ENCODE results near the gene ZNF438. TPM values are rescaled to one million over a fixed set of nuclear protein-coding genes. Genes with fewer than 3 reads are reported as not detected.

ZNF438 gene
- total and polyA plus RNA-seq, 2 donors (not counting 1 experiment from before 2014, with no cell fraction given) = 4.7 to 6.6 TPM

DNA sequence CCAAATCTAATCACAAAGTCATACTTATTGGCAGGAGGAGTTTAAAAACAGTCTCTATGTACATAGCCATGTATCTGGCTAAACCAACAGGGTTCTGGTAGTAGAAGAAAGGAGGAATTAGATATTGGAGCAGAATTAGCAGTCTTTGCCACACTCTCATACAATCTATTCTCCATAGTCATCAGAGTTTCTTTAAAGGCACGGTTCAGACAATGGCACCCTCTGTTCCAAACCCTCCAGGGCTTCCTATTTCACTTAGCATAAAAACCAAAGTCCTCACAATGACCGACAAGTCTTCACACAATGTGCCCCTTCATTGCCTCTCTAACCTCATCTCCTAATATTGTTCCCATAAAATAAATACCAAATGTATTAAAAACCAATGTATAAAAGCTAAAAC is 12.7 kb downstream of the ZNF438 start:
- no peaks in the 10 kb centered on the region for H4K20me1 ChIP-seq (ENCODE audit: control insufficient read depth, extremely low read depth, insufficient read depth, low read length)
- no peak overlapping the region for H2AFZ ChIP-seq (ENCODE audit: low read length)
- H3K27ac ChIP-seq (ENCODE audit: insufficient read depth, low read length) = no peak overlapping the region
- H3K4me1 ChIP-seq (ENCODE audit: control insufficient read depth, extremely low read depth, insufficient read depth, low read length) = no peaks in the 10 kb centered on the region
- no peak overlapping the region for H3K4me2 ChIP-seq (ENCODE audit: extremely low read depth, insufficient read depth, low read length)
- no peaks in the 10 kb centered on the region for H3K9me3 ChIP-seq (ENCODE audit: control insufficient read depth, insufficient read depth, low read depth, low read length)
- no peak for TF ChIP-seq EZH2 (IDR thresholded peaks at IDR 0.05; ENCODE audit: low read length, missing control alignments)
- TF ChIP-seq, protein P1, sequence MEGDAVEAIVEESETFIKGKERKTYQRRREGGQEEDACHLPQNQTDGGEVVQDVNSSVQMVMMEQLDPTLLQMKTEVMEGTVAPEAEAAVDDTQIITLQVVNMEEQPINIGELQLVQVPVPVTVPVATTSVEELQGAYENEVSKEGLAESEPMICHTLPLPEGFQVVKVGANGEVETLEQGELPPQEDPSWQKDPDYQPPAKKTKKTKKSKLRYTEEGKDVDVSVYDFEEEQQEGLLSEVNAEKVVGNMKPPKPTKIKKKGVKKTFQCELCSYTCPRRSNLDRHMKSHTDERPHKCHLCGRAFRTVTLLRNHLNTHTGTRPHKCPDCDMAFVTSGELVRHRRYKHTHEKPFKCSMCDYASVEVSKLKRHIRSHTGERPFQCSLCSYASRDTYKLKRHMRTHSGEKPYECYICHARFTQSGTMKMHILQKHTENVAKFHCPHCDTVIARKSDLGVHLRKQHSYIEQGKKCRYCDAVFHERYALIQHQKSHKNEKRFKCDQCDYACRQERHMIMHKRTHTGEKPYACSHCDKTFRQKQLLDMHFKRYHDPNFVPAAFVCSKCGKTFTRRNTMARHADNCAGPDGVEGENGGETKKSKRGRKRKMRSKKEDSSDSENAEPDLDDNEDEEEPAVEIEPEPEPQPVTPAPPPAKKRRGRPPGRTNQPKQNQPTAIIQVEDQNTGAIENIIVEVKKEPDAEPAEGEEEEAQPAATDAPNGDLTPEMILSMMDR (conservative IDR thresholded peaks at IDR 0.05 in 1 of 2, IDR thresholded peaks at IDR 0.05 in 1 of 2; ENCODE audit: low read depth in 1 of 2, low read length in 2 of 2) = no peak
- no peaks in the 10 kb centered on the region for H3K27me3 ChIP-seq (ENCODE audit: control insufficient read depth, insufficient read depth, low read length)
- no peaks in the 10 kb centered on the region for H3K36me3 ChIP-seq (ENCODE audit: control insufficient read depth, insufficient read depth, low read length)
- H3K4me3 ChIP-seq (replicated peaks in 1 of 4; ENCODE audit: control extremely low read depth in 1 of 4, insufficient read depth in 1 of 4, low read depth in 3 of 4, low read length in 4 of 4) = no peak overlapping the region
- no peak for DNase-seq (ENCODE audit: low read depth in 2 of 2)
- no peak overlapping the region for H3K9ac ChIP-seq (ENCODE audit: insufficient read depth, low read length)
- no peaks in the 10 kb centered on the region for H3K79me2 ChIP-seq (ENCODE audit: control insufficient read depth, insufficient read depth, low read length)

DNA sequence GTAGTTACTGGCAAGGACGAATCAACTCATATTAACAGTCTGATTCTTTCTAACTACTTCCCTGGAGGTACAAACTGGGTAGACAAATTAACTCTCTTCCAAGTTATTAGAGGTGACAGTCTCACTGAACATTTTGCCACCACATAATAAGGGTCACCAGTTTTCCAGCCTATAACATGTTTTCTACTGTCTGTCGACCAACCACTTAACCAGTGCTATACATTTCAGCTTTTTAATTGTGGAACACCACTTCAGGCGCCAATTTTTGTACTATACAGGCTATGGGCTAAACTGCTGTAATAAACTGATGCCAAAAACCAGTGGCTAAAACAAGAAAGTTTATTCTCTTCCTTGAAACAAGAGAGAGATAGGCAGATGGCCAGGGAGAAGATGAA is 13.3 kb downstream of the ZNF438 start:
- Histone ChIP-seq H3K27ac (ENCODE audit: insufficient read depth, low read length) (no peak overlapping the region), H3K9me3 (ENCODE audit: control insufficient read depth, insufficient read depth, low read depth, low read length) (no peaks in the 10 kb centered on the region), H3K4me3 (replicated peaks in 1 of 4; ENCODE audit: control extremely low read depth in 1 of 4, insufficient read depth in 1 of 4, low read depth in 3 of 4, low read length in 4 of 4) (no peak overlapping the region), H3K27me3 (ENCODE audit: control insufficient read depth, insufficient read depth, low read length) (no peaks in the 10 kb centered on the region), H4K20me1 (ENCODE audit: control insufficient read depth, extremely low read depth, insufficient read depth, low read length) (no peaks in the 10 kb centered on the region), H2AFZ (ENCODE audit: low read length) (no peak overlapping the region), H3K9ac (ENCODE audit: insufficient read depth, low read length) (no peak overlapping the region), H3K4me1 (ENCODE audit: control insufficient read depth, extremely low read depth, insufficient read depth, low read length) (no peaks in the 10 kb centered on the region), H3K36me3 (ENCODE audit: control insufficient read depth, insufficient read depth, low read length) (no peaks in the 10 kb centered on the region), H3K79me2 (ENCODE audit: control insufficient read depth, insufficient read depth, low read length) (no peaks in the 10 kb centered on the region), H3K4me2 (ENCODE audit: extremely low read depth, insufficient read depth, low read length) (no peak overlapping the region)
- TF ChIP-seq, protein P1 (conservative IDR thresholded peaks at IDR 0.05 in 1 of 2, IDR thresholded peaks at IDR 0.05 in 1 of 2; ENCODE audit: low read depth in 1 of 2, low read length in 2 of 2) = no peak
- no peak for TF ChIP-seq EZH2 (IDR thresholded peaks at IDR 0.05; ENCODE audit: low read length, missing control alignments)
- DNase-seq (ENCODE audit: low read depth in 2 of 2) = no peak

DNA sequence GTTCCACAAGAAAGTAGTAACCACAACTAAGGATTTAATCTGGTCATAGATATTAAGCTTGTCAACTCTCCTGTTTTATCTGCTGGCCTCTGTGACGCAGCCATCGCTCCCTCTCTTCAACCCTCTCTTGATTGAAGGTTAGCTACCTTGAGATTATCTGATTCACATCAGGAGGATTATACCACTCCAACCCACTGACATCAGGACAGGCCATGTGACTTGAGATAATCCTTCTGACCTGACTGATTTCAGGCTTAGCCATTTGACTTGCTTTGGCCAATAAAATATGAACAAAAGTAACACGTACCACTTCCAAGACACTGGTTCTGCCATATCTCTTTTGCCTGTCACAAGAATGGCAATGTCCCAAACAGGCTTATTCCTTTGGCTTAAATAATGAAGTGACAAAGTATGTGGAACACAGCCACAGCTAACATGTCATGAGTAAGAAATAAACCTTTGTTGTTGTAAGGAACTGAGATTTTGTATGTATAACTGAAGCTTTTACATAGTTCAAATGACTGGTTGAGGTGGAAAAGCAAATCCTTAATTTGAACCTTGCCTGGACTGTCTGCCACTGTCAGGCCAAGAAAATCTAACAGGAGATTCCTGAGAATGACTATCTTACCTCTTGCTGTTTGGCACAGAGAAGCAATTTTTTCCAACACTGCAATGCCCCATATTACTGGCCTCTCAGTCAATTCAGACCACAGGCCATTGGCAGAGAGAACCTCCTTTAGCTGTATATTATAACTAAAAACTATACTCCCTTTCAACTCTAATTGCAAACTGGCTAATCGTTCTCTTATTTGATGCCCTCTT is 13.9 kb downstream of the ZNF438 start:
- DNase-seq (ENCODE audit: low read depth in 2 of 2) = peak in 1 of 2 donors; percentile 51
- Histone ChIP-seq H3K4me2 (ENCODE audit: extremely low read depth, insufficient read depth, low read length) (no peak overlapping the region), H4K20me1 (ENCODE audit: control insufficient read depth, extremely low read depth, insufficient read depth, low read length) (no peaks in the 10 kb centered on the region), H3K9ac (ENCODE audit: insufficient read depth, low read length) (no peak overlapping the region), H2AFZ (ENCODE audit: low read length) (no peak overlapping the region), H3K79me2 (ENCODE audit: control insufficient read depth, insufficient read depth, low read length) (no peaks in the 10 kb centered on the region), H3K4me3 (replicated peaks in 1 of 4; ENCODE audit: control extremely low read depth in 1 of 4, insufficient read depth in 1 of 4, low read depth in 3 of 4, low read length in 4 of 4) (no peak overlapping the region), H3K4me1 (ENCODE audit: control insufficient read depth, extremely low read depth, insufficient read depth, low read length) (no peaks in the 10 kb centered on the region), H3K27ac (ENCODE audit: insufficient read depth, low read length) (no peak overlapping the region), H3K36me3 (ENCODE audit: control insufficient read depth, insufficient read depth, low read length) (no peaks in the 10 kb centered on the region), H3K9me3 (ENCODE audit: control insufficient read depth, insufficient read depth, low read depth, low read length) (no peaks in the 10 kb centered on the region), H3K27me3 (ENCODE audit: control insufficient read depth, insufficient read depth, low read length) (no peaks in the 10 kb centered on the region)
- TF ChIP-seq EZH2 (IDR thresholded peaks at IDR 0.05; ENCODE audit: low read length, missing control alignments) = no peak
- TF ChIP-seq, protein P1 (conservative IDR thresholded peaks at IDR 0.05 in 1 of 2, IDR thresholded peaks at IDR 0.05 in 1 of 2; ENCODE audit: low read depth in 1 of 2, low read length in 2 of 2) = no peak
